Left colon (tissue), 2 donors: ENCODE data around the gene HAGH. TPM values are rescaled to one million over a fixed set of nuclear protein-coding genes. Genes with fewer than 3 reads are reported as not detected.
"Not testable (repeated sequence)": the region's sequence is repeated elsewhere in the genome, so short reads cannot be mapped to it uniquely, and the experiment has no call there.

ENCODE experiments used
- ATAC-seq: fragments of 200-7000 bp; cut with Tn5 transposase; one replicate; pipeline ENCODE4 v1.9.1; 2020; ENCODE audit warnings: mild to moderate bottlenecking, moderate library complexity
- DNase-seq, 2 donors: peaks; one replicate each; pipeline ENCODE4 v3.0.0-alpha.2; 2020
- intact Hi-C, 2 donors: fragments of 100-400 bp; cut with DNase I in 1 of 2; cut with micrococcal nuclease in 1 of 2; formaldehyde crosslinking; loops; one replicate each; pipeline versions ENCODE4 v1.11.2 to v1.14.0; 2022; cut with DNase I, micrococcal nuclease
- long read RNA-seq: library from polyadenylated mRNA; unstranded; transcript quantifications from one replicate; pipeline ENCODE4 v2.0.0, GENCODE V29; 2021
- total RNA-seq, 2 donors: library from RNA; stranded (reverse); fragmentation: NEBNext Ultra II Directional; extraction: Animal tissue kit (Norgen Biotek cat#: 25700); gene quantifications; one replicate each; pipeline ENCODE4 v1.2.1, GENCODE V29; 2021
- donor health status: DM: no; HTN: no; CAD: no.
- donor health status: DM: yes; HTN: yes; CAD: no.

HAGH gene
- 10 to 100 TPM; 64.5 to 85.0 TPM for total RNA-seq
- long read RNA-seq, transcript HAGH-201 (10 exons, 1,257 nt): minor isoform, 17 of 68 reads
- long read RNA-seq, transcript HAGH-202 (9 exons, 2,984 nt): major isoform, 29 of 68 reads
- long read RNA-seq, partial matches to known transcripts: 14 of 68 reads
- long read RNA-seq, other reads (novel, unspliced or antisense): 6 of 68 reads

- intact Hi-C loops: no loop called here
- peak; percentile 76 for ATAC-seq
- peak; percentile 92 to 94 for DNase-seq
Observed at GRCh38 chr16:1826691-1827573, at the start of gene HAGH, which contains the start of gene FAHD1. Gene HAGH, minus strand, starts transcription at chr16:1826825. Its CDS starts 38 bp downstream, at chr16:1826787. Gene FAHD1, plus strand, starts transcription at chr16:1827206. Its CDS starts 33 bp downstream, at chr16:1827239.

DNA sequence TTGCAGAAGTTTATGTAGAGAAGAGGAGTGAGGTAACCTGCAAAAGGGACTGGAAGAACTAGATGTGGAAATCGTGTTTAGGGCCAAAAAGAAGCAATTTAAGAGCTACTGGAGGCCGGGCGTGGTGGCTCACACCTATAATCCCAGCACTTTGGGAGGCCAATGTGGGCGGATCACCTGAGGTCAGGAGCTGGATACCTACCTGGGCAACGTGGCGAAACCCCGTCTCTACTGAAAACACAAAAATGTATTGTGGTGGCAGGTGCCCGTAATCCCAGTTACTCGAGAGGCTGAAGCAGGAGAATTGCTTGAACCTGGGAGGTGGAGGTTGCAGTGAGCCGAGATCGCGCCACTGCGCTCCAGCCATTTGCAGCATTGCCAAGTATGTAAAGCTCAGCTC, 49.4 kb upstream of the HAGH start:
- DNase-seq, ATAC-seq, intact Hi-C loops: not testable (repeated sequence)

DNA sequence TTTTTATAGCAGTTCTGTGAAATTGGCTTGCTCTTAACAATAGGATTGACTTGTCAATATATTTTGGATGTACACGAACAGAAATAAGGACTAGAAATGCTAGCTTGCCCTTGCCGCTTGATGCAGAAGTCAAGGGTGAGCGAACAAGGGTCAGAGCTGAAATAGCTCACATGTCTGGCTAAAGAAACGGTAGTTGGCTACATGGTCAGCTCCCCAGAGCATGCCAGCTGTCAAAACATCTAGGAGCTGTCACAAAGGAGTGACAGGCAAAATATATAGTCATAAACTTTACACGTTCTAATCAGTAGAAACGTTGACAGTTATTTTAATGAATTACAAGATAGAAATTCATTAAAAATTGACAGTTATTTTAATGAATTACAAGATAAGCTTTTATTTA, 48.2 kb upstream of the HAGH start:
- DNase-seq (no peak), ATAC-seq (no peak)
- intact Hi-C loops: no loop called here

- DNase-seq (peak in 1 of 2 donors; percentile 58), ATAC-seq (peak; percentile 73)
- intact Hi-C loops: no loop called here
Observed at GRCh38 chr16:1871974-1872635, 45.5 kb upstream of the HAGH start, which contains the start of gene MEIOB. Gene MEIOB, minus strand, starts transcription at chr16:1872164. Its CDS starts 3,989 bp downstream, at chr16:1868175.

- peak; percentile 38 for ATAC-seq
- intact Hi-C loops: no loop called here
Observed at GRCh38 chr16:1870365-1871082, 43.9 kb upstream of the HAGH start.

GRCh38 chr16:1865902-1866690, 39.5 kb upstream of the HAGH start:
- intact Hi-C loops: no loop called here
- DNase-seq: no peak
- no peak for ATAC-seq

More at GRCh38 chr16:1870365-1871082, 43.9 kb upstream of the HAGH start:
- no peak for DNase-seq

DNA sequence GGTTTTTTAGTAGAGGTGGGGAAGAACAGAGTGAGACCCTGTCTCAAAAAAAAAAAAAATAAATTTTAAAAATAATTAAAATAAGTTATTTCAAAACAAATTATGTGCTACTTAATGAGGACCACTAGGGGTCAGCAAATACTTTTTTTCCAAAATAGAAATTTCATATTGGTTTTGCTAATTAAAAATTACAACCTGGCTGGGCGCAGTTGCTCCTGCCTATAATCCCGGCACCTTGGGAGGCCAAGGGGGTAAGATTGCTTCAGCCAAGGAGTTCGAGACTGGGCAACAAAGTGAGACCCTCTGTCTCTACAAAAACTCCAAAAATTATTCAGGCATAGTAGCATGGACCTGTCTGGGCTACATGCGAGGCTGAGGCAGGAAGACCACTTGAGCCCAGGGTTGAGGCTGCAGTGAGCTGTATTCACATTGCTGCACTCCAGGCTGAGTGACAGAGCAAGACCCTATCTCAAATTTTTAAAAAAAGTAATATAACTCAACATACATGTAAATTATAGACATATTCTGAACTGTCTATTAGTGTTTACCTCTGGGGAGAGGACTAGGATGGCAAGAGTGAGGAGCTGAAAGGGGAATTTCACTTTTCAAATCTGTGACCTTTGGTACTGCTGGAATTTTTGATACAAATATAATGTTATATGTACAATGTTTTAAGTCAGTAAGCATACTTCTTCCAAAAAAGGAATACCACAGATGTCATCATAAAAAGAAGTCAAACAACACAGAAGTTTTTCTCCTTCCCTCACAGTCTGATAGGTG, 37.2 kb upstream of the HAGH start:
- intact Hi-C loops: loop anchor here (5.0 kb wide), 2 partner anchors 58 to 68 kb away; no protein-coding TSS in a partner anchor
- DNase-seq (no peak), ATAC-seq (peak; percentile 58)

DNA sequence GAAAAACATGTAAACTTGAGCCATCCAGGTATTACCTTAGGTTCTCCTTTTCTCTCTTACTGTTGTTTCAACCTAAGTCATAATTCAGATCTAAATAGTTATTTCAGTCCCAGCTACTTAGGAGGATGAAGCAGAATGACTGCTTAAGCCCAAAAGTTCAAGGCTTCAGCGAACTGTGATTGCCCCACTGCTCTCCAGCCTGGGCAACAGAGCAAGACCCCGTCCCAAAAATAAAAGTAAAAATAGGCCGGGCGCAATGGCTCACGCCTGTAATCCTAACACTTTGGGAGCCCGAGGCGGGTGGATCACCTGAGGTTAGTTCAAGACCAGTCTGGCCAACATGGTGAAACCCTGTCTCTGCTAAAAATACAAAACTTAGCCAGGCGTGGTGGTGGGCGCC, 35.8 kb upstream of the HAGH start:
- intact Hi-C loops: loop anchor here (5.0 kb wide), 2 partner anchors 60 to 70 kb away; no protein-coding TSS in a partner anchor
- DNase-seq: no peak

GRCh38 chr16:1861730-1862129, 35.1 kb upstream of the HAGH start:
- DNase-seq (no peak), ATAC-seq (no peak)
- intact Hi-C loops: loop anchor here (5.0 kb wide), 2 partner anchors 61 to 71 kb away; no protein-coding TSS in a partner anchor

More for the DNA sequence above, 35.8 kb upstream of the HAGH start:
- no peak for ATAC-seq

GRCh38 chr16:1859650-1860049, 33.0 kb upstream of the HAGH start:
- ATAC-seq: peak; percentile 89
- intact Hi-C loops: loop anchor here (5.0 kb wide), 2 partner anchors 63 to 73 kb away; no protein-coding TSS in a partner anchor
- peak; percentile 31 to 52 for DNase-seq

- ATAC-seq (no peak), DNase-seq (no peak)
- intact Hi-C loops: no loop called here
Observed at GRCh38 chr16:1858189-1858865, 31.7 kb upstream of the HAGH start.

GRCh38 chr16:1857433-1858097, 30.9 kb upstream of the HAGH start:
- DNase-seq (no peak), ATAC-seq (no peak)
- intact Hi-C loops: no loop called here

DNA sequence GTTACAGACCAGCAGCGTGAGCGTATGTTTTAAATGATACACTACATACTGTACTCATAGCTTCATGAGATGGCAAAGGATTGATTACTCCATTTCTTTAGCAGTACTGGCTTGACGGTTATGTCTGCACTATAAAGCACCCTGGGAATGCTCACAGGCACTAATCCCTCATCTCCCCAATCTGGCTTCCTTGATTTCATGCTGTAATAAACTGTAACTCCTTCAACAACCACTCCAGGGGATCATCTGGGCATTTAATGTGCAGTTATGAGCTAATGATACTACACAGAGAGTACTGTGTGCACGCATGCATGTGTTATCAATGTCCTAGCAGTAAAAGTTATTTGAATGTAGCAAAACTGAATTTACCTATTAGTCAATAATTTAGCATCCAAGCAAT, 25.2 kb upstream of the HAGH start:
- intact Hi-C loops: no loop called here
- ATAC-seq (no peak), DNase-seq (no peak)

DNA sequence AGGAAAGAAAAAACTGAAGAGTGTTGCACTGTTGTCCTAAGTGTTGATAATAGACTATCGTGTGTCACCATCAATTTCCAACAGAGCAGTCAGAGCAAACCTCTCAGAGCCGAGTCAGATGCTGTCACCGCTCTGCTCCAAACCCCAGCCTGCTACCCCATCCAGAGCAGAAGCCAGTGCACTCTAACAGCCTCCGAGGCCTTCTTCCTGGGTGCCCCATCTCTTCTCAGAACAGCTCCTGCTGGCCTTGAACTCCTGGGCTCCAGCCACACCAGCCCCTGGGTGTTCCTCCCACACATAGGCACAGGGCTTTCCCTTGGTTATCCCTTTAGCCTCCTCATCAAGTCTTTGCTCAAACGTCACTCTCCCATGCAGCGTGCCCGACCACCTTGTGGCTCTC, 24.4 kb upstream of the HAGH start:
- intact Hi-C loops: no loop called here
- DNase-seq (no peak), ATAC-seq (no peak)

- no peak for DNase-seq
- no peak for ATAC-seq
- intact Hi-C loops: no loop called here
Observed at GRCh38 chr16:1846416-1846815, 19.8 kb upstream of the HAGH start.

GRCh38 chr16:1845985-1846384, 19.4 kb upstream of the HAGH start:
- intact Hi-C loops: no loop called here
- ATAC-seq (no peak), DNase-seq (no peak)
